CD14-positive monocyte (primary cell): ENCODE data around the gene DPP10. TPM values are rescaled to one million over a fixed set of nuclear protein-coding genes. Genes with fewer than 3 reads are reported as not detected.

ENCODE experiments used
- DNase-seq, 3 donors: peaks; one replicate each; pipeline ENCODE4 v3.0.0-alpha.2; 2011 to 2022
- H2AFZ ChIP-seq: 2 replicates; pipeline ENCODE4 v1.6.0; 2012; ENCODE audit warnings: mild to moderate bottlenecking, low read depth, low read length, inconsistent platforms; ENCODE audit not compliant: insufficient read depth, poor library complexity, severe bottlenecking
- H3K27ac ChIP-seq, 2 donors: 1 replicate in 1 of 2; 2 replicates in 1 of 2; pipeline ENCODE4 v1.5.1; 2012 to 2013; ENCODE audit warnings: low read length in 2 of 2, control low read depth in 1 of 2, inconsistent platforms in 1 of 2, low read depth in 1 of 2, mild to moderate bottlenecking in 1 of 2
- H3K27me3 ChIP-seq, 2 donors: one replicate each; pipeline versions ENCODE4 v1.6.0 to v1.6.1; 2011 to 2013; ENCODE audit warnings: low read length in 2 of 2; ENCODE audit not compliant: control insufficient read depth in 2 of 2, insufficient read depth in 2 of 2
- H3K36me3 ChIP-seq, 2 donors: replicated peaks in 1 of 2; 1 replicate in 1 of 2; 2 replicates in 1 of 2; pipeline versions ENCODE4 v1.5.1 to v1.6.1; 2012 to 2013; ENCODE audit warnings: low read length in 2 of 2, control low read depth in 1 of 2, inconsistent platforms in 1 of 2, mild to moderate bottlenecking in 1 of 2; ENCODE audit not compliant: insufficient read depth in 2 of 2, control insufficient read depth in 1 of 2
- H3K4me1 ChIP-seq, 2 donors: 1 replicate in 1 of 2; 2 replicates in 1 of 2; pipeline versions ENCODE4 v1.5.1 to v1.6.1; 2012 to 2013; ENCODE audit warnings: low read length in 2 of 2, control low read depth in 1 of 2, inconsistent platforms in 1 of 2, mild to moderate bottlenecking in 1 of 2, moderate library complexity in 1 of 2; ENCODE audit not compliant: insufficient read depth in 2 of 2, control insufficient read depth in 1 of 2
- H3K4me2 ChIP-seq: replicated peaks from 2 replicates; pipeline ENCODE3; 2012; ENCODE audit warnings: low read length, moderate library complexity, mild to moderate bottlenecking; ENCODE audit not compliant: poor library complexity, severe bottlenecking; ENCODE audit errors: extremely low read depth
- H3K4me3 ChIP-seq, 3 experiments: fragments of 200-600 bp in 1 of 3; sonication (generic) in 1 of 3; replicated peaks in 1 of 3; 1 replicate in 2 of 3; 2 replicates in 1 of 3; pipeline ENCODE4 v1.5.1; 2011 to 2013; ENCODE audit warnings: low read length in 3 of 3, mild to moderate bottlenecking in 3 of 3, control low read depth in 2 of 3, low read depth in 2 of 3, inconsistent platforms in 1 of 3, moderate library complexity in 1 of 3
- H3K79me2 ChIP-seq: 2 replicates; pipeline ENCODE4 v1.6.0; 2012; ENCODE audit warnings: mild to moderate bottlenecking, control low read depth, inconsistent platforms, low read length, moderate library complexity; ENCODE audit not compliant: insufficient read depth
- H3K9ac ChIP-seq: 2 replicates; pipeline ENCODE4 v1.6.0; 2017; ENCODE audit warnings: low read length, mild to moderate bottlenecking; ENCODE audit not compliant: insufficient read depth, poor library complexity, severe bottlenecking
- H3K9me3 ChIP-seq, 2 donors: replicated peaks in 1 of 2; 1 replicate in 1 of 2; 2 replicates in 1 of 2; pipeline versions ENCODE4 v1.5.1 to v1.6.1; 2012 to 2013; ENCODE audit warnings: low read length in 2 of 2, control low read depth in 1 of 2; ENCODE audit not compliant: control insufficient read depth in 1 of 2, insufficient read depth in 1 of 2
- H4K20me1 ChIP-seq: 2 replicates; pipeline ENCODE4 v1.6.0; 2012; ENCODE audit warnings: mild to moderate bottlenecking, low read length, control low read depth, moderate library complexity; ENCODE audit not compliant: insufficient read depth
- H3K27ac Mint-ChIP-seq, 7 donors: one replicate each; pipeline ENCODE4 v1.8.0; 2020; ENCODE audit warnings: mild to moderate bottlenecking in 7 of 7, mixed read lengths in 7 of 7, moderate library complexity in 6 of 7, inconsistent platforms in 2 of 7
- H3K27me3 Mint-ChIP-seq, 3 donors: one replicate each; pipeline ENCODE4 v1.8.0; 2021 to 2022; ENCODE audit warnings: low read depth in 3 of 3, mild to moderate bottlenecking in 3 of 3, mixed read lengths in 3 of 3, moderate library complexity in 3 of 3, inconsistent platforms in 1 of 3
- H3K36me3 Mint-ChIP-seq, 2 donors: one replicate each; pipeline ENCODE4 v1.8.0; 2020; ENCODE audit warnings: mixed read lengths in 2 of 2, inconsistent platforms in 1 of 2, mild to moderate bottlenecking in 1 of 2
- H3K4me1 Mint-ChIP-seq: one replicate; pipeline ENCODE4 v1.8.0; 2020; ENCODE audit warnings: mild to moderate bottlenecking, mixed read lengths
- H3K4me3 Mint-ChIP-seq, 2 donors: one replicate each; pipeline ENCODE4 v1.8.0; 2020; ENCODE audit warnings: mild to moderate bottlenecking in 2 of 2, mixed read lengths in 2 of 2, moderate library complexity in 1 of 2
- H3K9me3 Mint-ChIP-seq, 7 donors: one replicate each; pipeline ENCODE4 v1.8.0; 2020 to 2022; ENCODE audit warnings: mixed read lengths in 7 of 7, mild to moderate bottlenecking in 6 of 7, moderate library complexity in 6 of 7, inconsistent platforms in 2 of 7
- CTCF ChIP-seq: fragments of 200-600 bp; IDR thresholded peaks from one replicate; pipeline ENCODE4 v1.8.0; 2022; ENCODE audit warnings: antibody characterized with exemption, mild to moderate bottlenecking
- WGBS: methylation state at CpG from one replicate; pipeline ENCODE4 v1.1.5; 2013; ENCODE audit warnings: missing lambda C conversion rate; ENCODE audit not compliant: insufficient coverage; 5-methylcytosine and 5-hydroxymethylcytosine counted together
- intact Hi-C, 2 donors: fragments of 100-400 bp; cut with micrococcal nuclease; formaldehyde crosslinking; loops; one replicate each; pipeline versions ENCODE4 v1.15.0 to v1.15.1; 2023
- polyA plus RNA-seq, 3 donors: library from polyadenylated mRNA; depleted of rRNA in 1 of 3; unstranded in 2 of 3; stranded (reverse) in 1 of 3; fragments of 300-500 nt in 2 of 3; fragments of >200 nt in 1 of 3; fragmentation: Illumina TruSeq in 2 of 3; gene quantifications; 1 replicate in 2 of 3; 2 replicates in 1 of 3; pipeline ENCODE4 v1.2.3, GENCODE V29; 2012 to 2021

The DPP10 gene
- polyA plus RNA-seq, 3 donors: not detected

DNA sequence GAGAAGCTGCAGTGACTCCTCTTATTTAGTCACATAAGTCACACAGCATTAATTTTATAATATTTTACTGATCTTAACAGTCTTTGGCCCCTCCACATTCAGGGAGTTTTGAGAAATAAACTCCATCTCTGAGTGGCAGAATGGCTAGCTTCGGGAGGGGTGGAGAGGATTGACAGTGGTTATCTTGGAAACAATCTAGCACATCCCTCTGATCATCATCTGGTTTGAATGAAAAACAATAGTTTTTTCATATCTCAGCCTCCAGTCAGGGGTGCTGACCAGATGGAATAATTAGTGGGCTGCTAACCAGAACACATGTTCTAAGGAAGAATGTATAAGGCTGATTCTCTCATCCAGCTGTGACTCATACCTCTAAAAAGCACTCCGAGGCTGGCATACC is 477.5 kb downstream of the DPP10 start:
- no peak overlapping the region for H3K9ac ChIP-seq
- Mint-ChIP-seq H3K4me1 (no peaks in the 10 kb centered on the region), H3K9me3 (peaks cover 0 to 17% (median 6%) of the 10 kb centered on the region in 7 donors), H3K27me3 (peaks cover 0 to 2% (median 0%) of the 10 kb centered on the region in 3 donors), H3K36me3 (no peaks in the 10 kb centered on the region), H3K4me3 (no peak overlapping the region), H3K27ac (no peak overlapping the region)
- H3K4me3 ChIP-seq: no peak overlapping the region
- no peak overlapping the region for H2AFZ ChIP-seq
- no peaks in the 10 kb centered on the region for H3K27me3 ChIP-seq
- H3K27ac ChIP-seq: no peak overlapping the region
- no peaks in the 10 kb centered on the region for H3K79me2 ChIP-seq
- no CpG with 5 or more reads among the region's 2 CpGs for WGBS
- H3K9me3 ChIP-seq: peaks cover 5 to 18% of the 10 kb centered on the region in 2 donors
- DNase-seq: no peak
- no peaks in the 10 kb centered on the region for H3K4me1 ChIP-seq
- no peaks in the 10 kb centered on the region for H3K36me3 ChIP-seq
- intact Hi-C loops: no loop called here
- no peak for TF ChIP-seq CTCF
- H3K4me2 ChIP-seq: no peak overlapping the region
- no peaks in the 10 kb centered on the region for H4K20me1 ChIP-seq

DNA sequence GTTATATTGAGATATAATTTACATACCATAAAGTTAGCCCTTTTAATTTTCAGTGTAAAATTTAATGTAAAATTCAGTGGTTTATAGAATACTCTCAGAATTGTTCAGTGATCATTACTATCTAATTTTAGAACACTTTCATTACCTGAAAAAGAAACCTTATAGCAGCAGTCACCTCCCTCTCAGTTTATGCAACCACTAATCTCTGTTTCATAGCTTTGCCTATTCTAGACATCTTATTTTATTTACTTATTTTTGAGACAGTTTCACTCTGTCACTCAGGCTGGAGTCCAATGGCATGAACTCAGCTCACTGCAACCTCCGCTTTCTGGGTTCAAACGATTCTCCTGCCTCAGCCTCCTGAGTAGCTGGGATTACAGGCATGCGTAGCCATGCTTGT is 479.6 kb downstream of the DPP10 start:
- Histone ChIP-seq H3K79me2 (no peaks in the 10 kb centered on the region), H3K9ac (no peak overlapping the region), H3K27me3 (no peaks in the 10 kb centered on the region), H3K4me1 (no peaks in the 10 kb centered on the region), H3K36me3 (no peaks in the 10 kb centered on the region), H2AFZ (no peak overlapping the region), H3K27ac (no peak overlapping the region), H3K4me2 (no peak overlapping the region), H3K9me3 (peaks cover 15 to 28% of the 10 kb centered on the region in 2 donors), H4K20me1 (no peaks in the 10 kb centered on the region), H3K4me3 (no peak overlapping the region)
- peaks cover 0 to 2% (median 0%) of the 10 kb centered on the region in 3 donors for H3K27me3 Mint-ChIP-seq
- no peak for DNase-seq
- WGBS: 100% methylated on average over 2 of the region's 3 CpGs
- H3K36me3 Mint-ChIP-seq: no peaks in the 10 kb centered on the region
- H3K4me1 Mint-ChIP-seq: no peaks in the 10 kb centered on the region
- H3K9me3 Mint-ChIP-seq: peaks cover 2 to 20% (median 6%) of the 10 kb centered on the region in 7 donors
- no peak for TF ChIP-seq CTCF
- H3K4me3 Mint-ChIP-seq: no peak overlapping the region
- intact Hi-C loops: no loop called here
- no peak overlapping the region for H3K27ac Mint-ChIP-seq
